RCC 7860 (cell line): ENCODE results near the gene LRATD1.
"Not testable (repeated sequence)": the region's sequence is repeated elsewhere in the genome, so short reads cannot be mapped to it uniquely, and the experiment has no call there.

Experiments
- DNase-seq: peaks from one replicate; pipeline ENCODE4 v3.0.0-alpha.2; 2015; ENCODE audit warnings: low spot score
- FAIRE-seq: peaks from 2 replicates; lab custom pipeline; 2012; peaks lifted over from hg19 to GRCh38; lab: Jason Lieb, UNC

The LRATD1 gene

GRCh38 chr2:14632133-14632936 lies at the start of gene LRATD1:
Gene LRATD1, plus strand, starts transcription at chr2:14632717. Its CDS starts 1,263 bp downstream, at chr2:14633980.
- FAIRE-seq (no peak), DNase-seq (no peak)

DNA sequence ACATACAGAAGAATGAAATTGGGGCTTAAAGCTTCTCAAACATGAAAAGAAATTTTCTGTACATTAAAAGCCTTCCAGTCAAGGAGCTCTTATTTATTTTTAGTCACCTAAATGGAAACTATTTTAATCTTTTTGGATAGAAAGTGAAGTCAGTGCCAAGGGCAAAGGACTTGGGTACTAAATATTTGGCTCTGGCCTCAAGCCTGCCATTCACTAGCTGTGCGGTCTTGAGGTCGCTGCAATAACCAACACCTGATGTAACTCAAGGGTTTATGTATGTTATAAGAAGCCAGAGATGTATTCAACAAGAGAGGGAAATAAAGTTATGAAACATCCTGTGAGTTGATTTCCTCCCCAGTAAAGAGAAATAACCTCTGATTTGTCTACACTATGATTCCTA lies 49.5 kb upstream of the LRATD1 start:
- FAIRE-seq: no peak
- DNase-seq: no peak

DNA sequence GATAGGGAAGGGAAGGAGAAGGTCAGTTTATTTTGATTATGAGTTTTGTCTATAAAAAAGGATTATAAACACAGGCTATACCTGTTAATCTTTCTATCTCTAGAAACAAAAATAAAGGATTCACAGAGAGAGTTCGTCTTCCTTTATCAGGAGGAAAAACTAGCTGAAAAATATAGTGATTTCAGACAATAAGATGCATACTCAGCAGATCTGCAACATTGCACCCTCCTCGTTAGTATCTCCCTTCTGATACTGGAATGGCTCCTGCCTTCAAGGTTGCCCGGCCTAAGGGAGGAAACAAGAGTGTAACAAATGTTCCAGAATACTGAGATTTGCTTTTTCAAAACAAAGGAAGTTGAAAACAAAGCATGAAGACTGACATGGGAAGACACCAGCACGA lies 48.7 kb upstream of the LRATD1 start:
- DNase-seq (no peak), FAIRE-seq (no peak)

DNA sequence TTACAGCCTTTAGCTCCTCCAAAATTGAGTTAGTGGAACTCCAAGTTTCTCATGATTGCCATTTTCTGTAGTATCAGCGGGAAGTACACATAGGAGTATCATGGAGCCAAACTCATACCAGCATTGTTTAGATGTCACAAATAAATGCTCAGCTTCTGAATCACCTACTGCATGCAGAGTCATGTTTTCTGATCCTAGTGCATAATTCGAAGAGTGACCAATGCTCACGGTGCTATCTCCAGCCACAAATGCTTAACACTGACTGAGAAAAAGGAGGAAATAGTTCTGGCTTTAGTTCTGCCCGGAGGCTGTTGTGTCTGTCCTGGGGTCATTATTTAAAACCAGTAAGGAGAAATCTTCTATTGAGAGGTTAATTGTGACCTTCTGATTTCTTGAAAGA lies 45.4 kb upstream of the LRATD1 start:
- FAIRE-seq (no peak), DNase-seq (no peak)

DNA sequence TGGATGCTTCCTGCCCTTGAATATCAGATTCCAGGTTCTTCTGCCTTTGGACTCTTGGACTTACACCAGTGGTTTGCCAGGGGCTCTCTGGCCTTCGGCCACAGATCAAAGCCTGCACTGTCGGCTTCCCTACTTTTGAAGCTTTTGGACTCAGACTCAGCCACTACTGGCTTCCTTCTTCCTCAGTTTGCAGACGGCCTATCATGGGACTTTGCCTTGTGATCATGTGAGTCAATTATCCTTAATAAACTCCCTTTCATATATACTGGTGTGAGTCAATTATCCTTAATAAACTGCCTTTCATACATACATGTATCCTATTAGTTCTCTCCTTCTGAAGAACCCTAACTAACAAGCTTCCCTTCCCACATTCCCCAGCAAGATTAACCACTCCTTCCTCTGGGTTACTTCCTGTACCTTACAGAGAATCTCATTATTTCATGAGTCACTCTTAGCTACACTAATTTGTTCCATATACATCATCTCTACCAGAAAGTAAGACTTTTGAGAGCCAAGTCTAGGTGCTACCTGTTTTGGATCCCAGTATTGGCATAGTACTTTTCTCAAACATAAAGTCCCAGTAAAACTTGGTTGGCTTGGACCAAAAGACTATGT lies 31.3 kb upstream of the LRATD1 start:
- DNase-seq (no peak), FAIRE-seq (no peak)

DNA sequence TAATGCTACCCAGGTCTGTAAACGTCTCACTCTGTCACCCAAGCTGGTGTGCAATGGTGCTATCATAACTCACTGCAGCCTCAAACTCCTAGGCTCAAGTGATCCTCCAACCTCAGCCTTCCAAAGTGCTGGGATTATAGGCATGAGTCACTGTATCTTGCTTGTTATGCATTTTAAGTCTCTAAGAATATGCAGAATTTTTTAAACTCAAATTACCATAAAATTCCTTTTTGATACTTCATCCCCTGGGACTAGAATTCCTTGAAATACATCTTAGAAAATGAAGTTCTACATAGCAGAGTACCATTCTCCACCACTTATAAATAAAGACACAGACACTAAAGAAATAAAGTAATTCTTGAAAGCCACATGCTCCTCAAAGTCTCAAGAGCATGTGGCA lies 30.2 kb upstream of the LRATD1 start:
- no peak for FAIRE-seq
- DNase-seq: no peak

- FAIRE-seq: no peak
- DNase-seq: no peak
These were observed 28.8 kb upstream of the LRATD1 start for GRCh38 chr2:14603676-14604075.

DNA sequence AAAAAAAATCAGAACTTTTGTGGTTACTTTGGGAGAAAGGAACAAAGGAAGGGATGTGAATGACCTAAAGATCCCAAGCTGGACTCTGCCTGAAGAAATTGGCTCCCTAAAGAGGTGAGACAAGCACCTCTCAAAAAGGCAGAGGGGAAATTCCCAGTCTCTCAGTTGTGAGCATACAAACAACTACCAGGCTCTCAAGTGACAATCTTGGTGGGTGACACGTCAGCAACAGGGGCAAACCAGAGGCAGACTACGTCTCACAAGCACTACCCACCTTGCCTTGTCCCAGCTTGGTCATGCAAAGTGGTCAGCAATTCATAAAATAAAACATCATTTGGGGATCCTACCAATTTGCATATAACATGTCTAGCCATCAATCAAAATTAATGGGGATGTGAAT lies 24.3 kb upstream of the LRATD1 start:
- no peak for FAIRE-seq
- DNase-seq: no peak

DNA sequence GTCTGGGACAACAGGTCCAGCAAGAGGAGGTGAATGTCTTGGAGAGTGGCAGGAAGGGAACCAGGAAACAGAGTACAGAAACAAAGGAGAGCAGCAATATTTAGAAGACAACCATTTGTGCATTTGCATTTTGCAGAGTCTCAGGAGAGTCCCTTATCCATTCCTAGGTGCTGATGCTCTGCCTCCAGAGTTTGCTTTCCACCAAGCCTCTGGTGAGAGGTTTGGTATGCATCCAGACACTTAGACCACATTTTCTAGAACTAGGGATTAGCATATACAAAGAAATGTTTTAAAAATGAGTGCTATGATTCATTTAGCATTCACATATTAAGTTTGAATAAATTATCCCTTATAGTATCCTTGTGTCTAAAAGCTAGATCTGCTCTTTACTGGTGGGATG lies 18.5 kb upstream of the LRATD1 start:
- DNase-seq: no peak
- FAIRE-seq: no peak

DNA sequence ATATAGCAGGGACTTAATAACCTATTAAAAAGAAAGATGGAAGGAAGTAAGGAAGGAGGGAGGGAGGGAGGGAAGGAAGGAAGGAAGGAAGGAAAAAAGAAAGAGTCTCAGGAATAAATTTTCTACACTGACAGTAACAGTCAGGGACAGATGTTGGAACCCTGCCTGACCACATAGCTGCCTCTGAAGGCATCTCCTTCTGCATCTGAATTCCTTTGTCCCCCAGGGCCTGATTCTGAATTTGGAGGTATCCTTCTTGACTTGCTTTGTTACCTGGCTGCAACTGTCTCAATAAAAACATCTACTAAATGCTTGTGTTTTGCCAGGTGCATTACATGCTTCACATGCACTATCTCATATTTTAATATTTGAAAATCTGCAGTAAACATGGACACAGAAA lies 17.4 kb upstream of the LRATD1 start:
- no peak for DNase-seq
- no peak for FAIRE-seq

DNA sequence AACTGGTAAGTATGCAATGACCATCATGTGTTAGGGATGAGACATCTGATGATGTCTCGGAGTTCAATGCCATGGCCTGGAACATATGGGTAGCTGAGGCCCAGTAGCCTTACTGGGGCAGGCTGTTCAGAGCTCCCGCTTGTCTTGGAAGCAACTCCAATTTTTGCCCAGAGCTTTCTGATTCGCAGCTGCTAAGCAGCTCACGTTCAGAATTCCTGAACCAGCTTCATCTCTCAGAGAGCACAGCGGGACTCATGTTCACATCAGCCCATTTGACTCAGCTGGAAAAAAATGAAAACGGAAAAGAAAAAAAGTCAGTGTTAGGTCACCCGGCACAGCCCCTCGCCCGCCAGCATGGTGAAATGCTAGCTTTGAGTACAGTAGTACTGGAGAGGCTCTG lies 16.8 kb upstream of the LRATD1 start:
- FAIRE-seq (no peak), DNase-seq (no peak)

- DNase-seq (no peak), FAIRE-seq (no peak)
These were observed 16.2 kb upstream of the LRATD1 start for GRCh38 chr2:14616342-14616741.

GRCh38 chr2:14616950-14617349 lies 15.6 kb upstream of the LRATD1 start:
- FAIRE-seq: no peak
- DNase-seq: no peak

DNA sequence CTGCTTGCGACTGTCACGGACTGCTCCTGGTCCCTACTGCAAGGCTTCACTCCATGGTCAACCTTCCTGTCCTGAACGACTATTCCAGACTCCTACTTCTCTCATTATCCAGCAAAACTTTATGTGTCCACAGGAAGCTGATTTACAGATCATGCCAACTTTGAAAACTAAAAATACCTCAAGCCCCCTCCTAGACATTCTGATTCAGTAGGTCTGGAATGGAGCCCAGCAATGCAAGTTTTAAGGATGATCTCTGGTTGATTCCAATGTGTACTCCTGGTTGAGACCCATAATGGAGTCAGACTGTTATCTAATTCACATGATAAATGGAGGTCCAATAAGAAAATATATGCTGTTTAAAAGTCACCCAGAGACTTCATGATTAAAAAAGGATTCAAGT lies 13.1 kb upstream of the LRATD1 start:
- no peak for FAIRE-seq
- no peak for DNase-seq

DNA sequence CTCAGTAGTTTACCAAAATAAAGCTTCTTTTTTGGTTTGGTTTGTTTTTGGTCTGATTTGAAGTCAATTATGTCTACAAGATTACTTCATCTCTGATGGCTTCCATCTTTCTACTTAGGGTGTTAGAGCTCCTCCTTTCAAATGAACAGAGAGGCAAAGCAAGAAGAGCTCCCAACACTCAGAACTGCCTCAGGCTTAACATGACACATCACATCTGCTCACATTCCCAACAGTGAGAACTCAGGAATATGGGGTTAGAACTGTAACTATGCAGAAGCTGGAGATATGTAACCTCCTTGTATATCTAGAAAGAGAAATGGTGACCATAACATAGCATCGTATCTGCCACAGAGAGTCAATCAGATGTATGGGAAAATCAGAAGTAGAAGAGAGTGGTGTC lies 11.4 kb upstream of the LRATD1 start:
- FAIRE-seq (no peak), DNase-seq (no peak)

DNA sequence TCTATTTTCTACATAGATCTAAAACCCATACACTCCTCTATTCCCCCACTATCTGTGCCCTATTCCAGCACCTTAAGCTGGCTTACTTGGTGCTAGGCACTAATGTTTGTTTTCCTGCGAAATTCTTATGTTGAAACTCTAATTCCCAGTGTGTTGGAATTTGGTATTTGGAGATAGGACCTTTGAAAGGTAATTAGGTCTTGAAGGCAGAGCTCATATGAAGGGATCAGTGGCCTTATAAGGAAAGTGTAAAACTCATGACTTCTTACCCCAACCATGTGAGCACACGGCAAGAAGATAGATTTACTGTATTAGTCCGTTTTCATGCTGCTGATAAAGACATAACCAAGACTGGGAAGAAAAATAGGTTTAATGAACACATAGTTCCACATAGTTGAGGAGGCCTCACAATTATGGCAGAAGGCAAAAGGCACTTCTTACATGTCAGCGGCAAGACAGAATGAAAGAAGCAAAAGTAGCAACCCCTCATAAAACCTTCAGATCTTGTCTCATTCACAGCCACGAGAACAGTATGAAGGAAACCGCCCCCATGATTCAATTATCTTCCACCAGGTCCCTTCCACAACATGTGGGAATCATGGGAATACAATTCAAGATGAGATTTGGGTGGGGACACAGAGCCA lies 10.5 kb upstream of the LRATD1 start:
- no peak for FAIRE-seq
- no peak for DNase-seq

- DNase-seq, FAIRE-seq: not testable (repeated sequence)
These were observed 10.0 kb upstream of the LRATD1 start for GRCh38 chr2:14622550-14622939.

DNA sequence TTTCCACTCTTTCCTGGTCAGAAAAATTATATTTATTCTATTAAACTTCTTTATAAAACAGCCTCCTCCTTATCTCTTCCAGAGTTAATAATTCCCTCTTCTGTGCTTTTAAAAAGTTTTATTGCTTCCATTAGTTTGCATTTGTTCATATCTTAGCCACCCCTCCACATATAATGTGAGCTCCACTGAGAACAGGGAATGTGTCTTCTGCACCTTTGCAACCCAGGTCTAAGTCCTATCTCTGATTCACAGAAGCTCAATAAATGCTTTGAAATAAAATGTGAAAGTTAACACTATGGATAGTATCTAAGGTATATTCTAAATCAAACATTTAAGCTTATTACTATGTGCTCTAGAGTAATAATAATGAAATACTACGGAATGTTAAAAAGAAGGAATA lies 9.3 kb upstream of the LRATD1 start:
- FAIRE-seq: no peak
- DNase-seq: no peak

GRCh38 chr2:14626873-14627272 lies 5.6 kb upstream of the LRATD1 start:
- no peak for DNase-seq
- no peak for FAIRE-seq

GRCh38 chr2:14628901-14629300 lies 3.6 kb upstream of the LRATD1 start:
- DNase-seq: no peak
- no peak for FAIRE-seq

- no peak for DNase-seq
- no peak for FAIRE-seq
These were observed 994 bp upstream of the LRATD1 start for GRCh38 chr2:14631406-14632040.

- DNase-seq (no peak), FAIRE-seq (no peak)
These were observed 544 bp downstream of the LRATD1 start for GRCh38 chr2:14633061-14633460.
